NB4 (cell line): ENCODE results near the gene SYT11.

Experiments used
- CTCF ChIP-seq: IDR thresholded peaks from one replicate; pipeline ENCODE4 v1.5.1; 2012; ENCODE audit warnings: low read depth, low read length
- MYC ChIP-seq: IDR thresholded peaks from 2 replicates; pipeline ENCODE4 v1.6.1; 2011; ENCODE audit warnings: low read depth, low read length
- POLR2A ChIP-seq: IDR thresholded peaks from 2 replicates; pipeline ENCODE4 v1.6.1; 2011; ENCODE audit warnings: mild to moderate bottlenecking; ENCODE audit not compliant: insufficient read length; ENCODE audit errors: extremely low read depth

DNA sequence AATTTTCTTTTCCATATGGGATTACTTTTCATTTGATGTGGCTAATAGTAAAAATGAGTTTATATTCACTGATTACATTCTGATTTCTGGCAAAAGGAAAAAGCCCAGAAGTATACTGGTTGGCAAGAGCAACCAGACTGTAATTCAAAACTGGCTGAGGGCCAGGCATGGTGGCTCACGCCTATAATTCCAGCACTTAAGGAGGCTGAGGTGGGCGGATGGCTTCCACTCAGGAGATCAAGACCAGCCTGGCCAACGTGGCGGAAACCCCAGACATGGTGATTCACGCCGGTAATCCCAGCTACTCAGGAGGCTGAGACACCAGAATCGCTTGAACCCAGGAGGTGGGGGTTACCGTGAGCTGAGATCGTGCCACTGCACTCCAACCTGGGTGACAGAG lies 14.5 kb downstream of the SYT11 start:
- TF ChIP-seq CTCF, result no peak
- no peak for TF ChIP-seq POLR2A
- no peak for TF ChIP-seq MYC
